Psoas muscle (tissue), 8 donors: ENCODE data around the gene NT5DC1. TPM values are rescaled to one million over a fixed set of nuclear protein-coding genes. Genes with fewer than 3 reads are reported as not detected.

Experiments used
- ATAC-seq, 4 donors: fragments of 200-7000 bp; cut with Tn5 transposase; one replicate each; pipeline ENCODE4 v1.9.1; 2020; ENCODE audit warnings: moderate library complexity in 3 of 4, mild to moderate bottlenecking in 2 of 4
- DNase-seq, 2 donors: peaks; one replicate each; pipeline ENCODE4 v3.0.0-alpha.2; 2020
- H3K27ac ChIP-seq: fragments of 200-600 bp; one replicate; pipeline ENCODE4 v1.8.0; 2022
- H3K27me3 ChIP-seq, 3 donors: fragments of 200-600 bp in 1 of 3; one replicate each; pipeline versions ENCODE4 v1.6.1 to v1.8.0; 2013 to 2022; ENCODE audit warnings: low read length in 2 of 3, mild to moderate bottlenecking in 2 of 3, moderate library complexity in 1 of 3; ENCODE audit not compliant: insufficient read depth in 3 of 3
- H3K36me3 ChIP-seq, 2 donors: fragments of 200-600 bp in 1 of 2; one replicate each; pipeline versions ENCODE4 v1.6.1 to v1.8.0; 2013 to 2022; ENCODE audit warnings: low read depth in 1 of 2, mild to moderate bottlenecking in 1 of 2, moderate library complexity in 1 of 2; ENCODE audit not compliant: insufficient read depth in 1 of 2
- H3K4me1 ChIP-seq: fragments of 200-600 bp; one replicate; pipeline ENCODE4 v1.8.0; 2022
- H3K4me3 ChIP-seq: fragments of 200-600 bp; one replicate; pipeline ENCODE4 v1.8.0; 2022; ENCODE audit warnings: mild to moderate bottlenecking
- H3K9me3 ChIP-seq: fragments of 200-600 bp; one replicate; pipeline ENCODE4 v1.8.0; 2022
- CTCF ChIP-seq: fragments of 200-600 bp; IDR thresholded peaks from one replicate; pipeline ENCODE4 v1.8.0; 2022; ENCODE audit warnings: antibody characterized with exemption
- WGBS, 3 donors: extraction: QIAGEN DNeasy Blood & Tissue Kit; methylation state at CpG; one replicate each; pipeline versions ENCODE4 v1.1.6 to v1.1.7; 2013; 5-methylcytosine and 5-hydroxymethylcytosine counted together
- intact Hi-C, 2 donors: fragments of 100-400 bp; cut with DNase I; formaldehyde crosslinking; loops; one replicate each; pipeline versions ENCODE4 v1.11.0 to v1.14.2; 2022
- polyA plus RNA-seq, 3 donors: library from polyadenylated mRNA; stranded (reverse); fragments of 200-250 nt; gene quantifications; one replicate each; pipeline ENCODE4 v1.2.3, GENCODE V29; 2013
- total RNA-seq, 4 donors: library from RNA; stranded (reverse); fragmentation: NEBNext Ultra II Directional in 2 of 4; extraction: Animal tissue kit (Norgen Biotek cat#: 25700) in 2 of 4; gene quantifications; one replicate each; pipeline versions ENCODE4 v1.2.1 to v1.2.4, GENCODE V29; 2021 to 2023
- donor health status: healthy with polysubstance abuse.
- donor health status: DM: no; HTN: no; CAD: no; lungs with moderate emphysema.
- donor health status: Bipolar disorder and iron deficiency.
- donor health status: healthy.
- donor health status: DM: yes; HTN: yes; CAD: no.
- donor health status: DM: no; HTN: no; CAD: no.
- donor health status: DM: no; HTN: no; CAD: no.
- donor health status: DM: yes; HTN: yes; CAD: no.

NT5DC1 gene
- total and polyA plus RNA-seq, 7 donors = 4.6 to 30.9 (median 26.7) TPM

- no peak for TF ChIP-seq CTCF
- Histone ChIP-seq H3K4me1 (no peaks in the 10 kb centered on the region), H3K4me3 (no peak overlapping the region), H3K27me3 (no peaks in the 10 kb centered on the region), H3K9me3 (no peaks in the 10 kb centered on the region), H3K27ac (no peak overlapping the region), H3K36me3 (no peaks in the 10 kb centered on the region)
- intact Hi-C loops = no loop called here
- ATAC-seq (no peak), DNase-seq (no peak)
- 75 to 86% (median 77%) methylated on average over 2 of the region's 2 CpGs for WGBS, 3 donors
These were observed 190.1 kb downstream of the NT5DC1 start for GRCh38 chr6:116290799-116291198.

- H3K27ac ChIP-seq = no peak overlapping the region
- intact Hi-C loops = no loop called here
- H3K27me3 ChIP-seq = no peaks in the 10 kb centered on the region
- H3K9me3 ChIP-seq = no peaks in the 10 kb centered on the region
- no peak overlapping the region for H3K4me3 ChIP-seq
- H3K4me1 ChIP-seq = no peaks in the 10 kb centered on the region
- TF ChIP-seq CTCF = no peak
- 67 to 85% (median 73%) methylated on average over 4 of the region's 4 CpGs for WGBS, 3 donors
- no peak for DNase-seq
- H3K36me3 ChIP-seq = no peaks in the 10 kb centered on the region
- ATAC-seq = no peak
These were observed 191.2 kb downstream of the NT5DC1 start for GRCh38 chr6:116291701-116292396.

- WGBS, 3 donors = 100% methylated on average over 1 of the region's 1 CpG
- no peak overlapping the region for H3K4me3 ChIP-seq
- H3K27ac ChIP-seq = no peak overlapping the region
- TF ChIP-seq CTCF = no peak
- ATAC-seq (no peak), DNase-seq (no peak)
- H3K4me1 ChIP-seq = no peaks in the 10 kb centered on the region
- H3K9me3 ChIP-seq = no peaks in the 10 kb centered on the region
- H3K36me3 ChIP-seq = no peaks in the 10 kb centered on the region
- intact Hi-C loops = no loop called here
- H3K27me3 ChIP-seq = no peaks in the 10 kb centered on the region
These were observed 191.9 kb downstream of the NT5DC1 start for GRCh38 chr6:116292553-116292952.

GRCh38 chr6:116298273-116298672 is 197.6 kb downstream of the NT5DC1 start:
- WGBS, 3 donors = 98 to 99% (median 98%) methylated on average over 3 of the region's 3 CpGs
- no peak overlapping the region for H3K27ac ChIP-seq
- intact Hi-C loops = no loop called here
- H3K36me3 ChIP-seq = no peaks in the 10 kb centered on the region
- H3K4me3 ChIP-seq = no peak overlapping the region
- H3K27me3 ChIP-seq = no peaks in the 10 kb centered on the region
- H3K4me1 ChIP-seq = no peaks in the 10 kb centered on the region
- ATAC-seq (no peak), DNase-seq (no peak)
- H3K9me3 ChIP-seq = peaks cover 7% of the 10 kb centered on the region
- no peak for TF ChIP-seq CTCF

- Histone ChIP-seq H3K27ac (no peak overlapping the region), H3K4me3 (no peak overlapping the region), H3K36me3 (no peaks in the 10 kb centered on the region), H3K27me3 (no peaks in the 10 kb centered on the region), H3K4me1 (no peaks in the 10 kb centered on the region), H3K9me3 (peaks cover 7% of the 10 kb centered on the region)
- intact Hi-C loops = no loop called here
- DNase-seq = no peak
- TF ChIP-seq CTCF = no peak
- no peak for ATAC-seq
These were observed 198.3 kb downstream of the NT5DC1 start for GRCh38 chr6:116298973-116299372.
